IPS DF 6.9 (cell line): ENCODE data around the gene SLC2A9.

Experiments
- DNase-seq: peaks from one replicate; pipeline ENCODE4 v3.0.0-alpha.2; 2013; ENCODE audit warnings: low read depth, low spot score
- H3K27ac ChIP-seq: one replicate; pipeline ENCODE4 v1.5.1; 2013; ENCODE audit warnings: low read length, control low read depth
- H3K27me3 ChIP-seq: 2 replicates; pipeline ENCODE4 v1.6.1; 2013; ENCODE audit warnings: mild to moderate bottlenecking, low read length; ENCODE audit not compliant: control insufficient read depth, insufficient read depth
- H3K36me3 ChIP-seq: 2 replicates; pipeline ENCODE4 v1.6.1; 2013; ENCODE audit warnings: low read length; ENCODE audit not compliant: control insufficient read depth, insufficient read depth
- H3K4me1 ChIP-seq: 2 replicates; pipeline ENCODE4 v1.6.1; 2013; ENCODE audit warnings: low read length; ENCODE audit not compliant: control insufficient read depth, insufficient read depth
- H3K4me3 ChIP-seq: 2 replicates; pipeline ENCODE4 v1.5.1; 2013; ENCODE audit warnings: mild to moderate bottlenecking, low read length
- H3K9me3 ChIP-seq: 2 replicates; pipeline ENCODE4 v1.6.1; 2013; ENCODE audit warnings: low read length, inconsistent platforms; ENCODE audit not compliant: control insufficient read depth, insufficient read depth
- WGBS: extraction: QIAGEN DNeasy Blood & Tissue Kit; methylation state at CpG from one replicate; pipeline ENCODE4 v1.1.7; 2013; ENCODE audit warnings: mixed read lengths, missing lambda C conversion rate; ENCODE audit not compliant: insufficient read length, insufficient coverage; 5-methylcytosine and 5-hydroxymethylcytosine counted together

Gene SLC2A9

GRCh38 chr4:9927341-9928007 lies 93.8 kb downstream of the SLC2A9 start:
- no peak overlapping the region for H3K27ac ChIP-seq
- H3K9me3 ChIP-seq, result no peaks in the 10 kb centered on the region
- no peak for DNase-seq
- no peaks in the 10 kb centered on the region for H3K4me1 ChIP-seq
- H3K4me3 ChIP-seq, result no peak overlapping the region
- no CpG with 5 or more reads among the region's 10 CpGs for WGBS
- H3K27me3 ChIP-seq, result no peaks in the 10 kb centered on the region
- no peaks in the 10 kb centered on the region for H3K36me3 ChIP-seq

- Histone ChIP-seq H3K27ac (no peak overlapping the region), H3K9me3 (no peaks in the 10 kb centered on the region), H3K4me3 (no peak overlapping the region), H3K36me3 (no peaks in the 10 kb centered on the region), H3K27me3 (no peaks in the 10 kb centered on the region), H3K4me1 (no peaks in the 10 kb centered on the region)
- no CpG with 5 or more reads among the region's 3 CpGs for WGBS
- no peak for DNase-seq
These were observed 94.7 kb downstream of the SLC2A9 start for GRCh38 chr4:9926586-9926985.

GRCh38 chr4:9925750-9926439 lies 95.4 kb downstream of the SLC2A9 start:
- WGBS, result no CpG with 5 or more reads among the region's 8 CpGs
- no peaks in the 10 kb centered on the region for H3K9me3 ChIP-seq
- no peak overlapping the region for H3K4me3 ChIP-seq
- no peak overlapping the region for H3K27ac ChIP-seq
- DNase-seq, result no peak
- H3K27me3 ChIP-seq, result no peaks in the 10 kb centered on the region
- no peaks in the 10 kb centered on the region for H3K36me3 ChIP-seq
- H3K4me1 ChIP-seq, result no peaks in the 10 kb centered on the region

GRCh38 chr4:9924750-9925149 lies 96.5 kb downstream of the SLC2A9 start:
- DNase-seq, result no peak

GRCh38 chr4:9923195-9923812 lies 98.0 kb downstream of the SLC2A9 start:
- Histone ChIP-seq H3K4me1 (0 out of 2 replicates have a peak, but pooled peaks cover 1% of the 10 kb centered on the region), H3K4me3 (no peak overlapping the region), H3K9me3 (no peaks in the 10 kb centered on the region), H3K27me3 (no peaks in the 10 kb centered on the region), H3K36me3 (no peaks in the 10 kb centered on the region), H3K27ac (no peak overlapping the region)
- no peak for DNase-seq
- no CpG with 5 or more reads among the region's 12 CpGs for WGBS

More at GRCh38 chr4:9924750-9925149, 96.5 kb downstream of the SLC2A9 start:
- Histone ChIP-seq H3K4me1 (no peaks in the 10 kb centered on the region), H3K27ac (no peak overlapping the region), H3K9me3 (no peaks in the 10 kb centered on the region), H3K4me3 (no peak overlapping the region), H3K27me3 (no peaks in the 10 kb centered on the region), H3K36me3 (no peaks in the 10 kb centered on the region)
- WGBS, result no CpG with 5 or more reads among the region's 4 CpGs

- Histone ChIP-seq H3K27ac (no peak overlapping the region), H3K4me3 (no peak overlapping the region), H3K4me1 (0 out of 2 replicates have a peak, but pooled peaks cover 1% of the 10 kb centered on the region), H3K27me3 (no peaks in the 10 kb centered on the region), H3K36me3 (no peaks in the 10 kb centered on the region), H3K9me3 (no peaks in the 10 kb centered on the region)
- no peak for DNase-seq
- WGBS, result no CpG with 5 or more reads among the region's 6 CpGs
These were observed 100.0 kb downstream of the SLC2A9 start for GRCh38 chr4:9921326-9921725.

- Histone ChIP-seq H3K27me3 (no peaks in the 10 kb centered on the region), H3K36me3 (no peaks in the 10 kb centered on the region), H3K9me3 (no peaks in the 10 kb centered on the region), H3K27ac (no peak overlapping the region), H3K4me3 (no peak overlapping the region), H3K4me1 (0 out of 2 replicates have a peak, but pooled peaks cover 1% of the 10 kb centered on the region)
- WGBS, result no CpG with 5 or more reads among the region's 2 CpGs
- no peak for DNase-seq
These were observed 101.3 kb downstream of the SLC2A9 start for GRCh38 chr4:9920029-9920428.

GRCh38 chr4:9919047-9919446 lies 102.2 kb downstream of the SLC2A9 start:
- Histone ChIP-seq H3K36me3 (no peaks in the 10 kb centered on the region), H3K4me1 (0 out of 2 replicates have a peak, but pooled peaks cover 1% of the 10 kb centered on the region), H3K27me3 (no peaks in the 10 kb centered on the region), H3K9me3 (no peaks in the 10 kb centered on the region), H3K27ac (no peak overlapping the region), H3K4me3 (no peak overlapping the region)
- no peak for DNase-seq
- no CpG with 5 or more reads among the region's 6 CpGs for WGBS

GRCh38 chr4:9918484-9918883 lies 102.8 kb downstream of the SLC2A9 start:
- Histone ChIP-seq H3K9me3 (no peaks in the 10 kb centered on the region), H3K4me1 (0 out of 2 replicates have a peak, but pooled peaks cover 1% of the 10 kb centered on the region), H3K27ac (no peak overlapping the region), H3K36me3 (no peaks in the 10 kb centered on the region), H3K4me3 (no peak overlapping the region), H3K27me3 (no peaks in the 10 kb centered on the region)
- DNase-seq, result no peak
- WGBS, result no CpG with 5 or more reads among the region's 4 CpGs

GRCh38 chr4:9916937-9917336 lies 104.4 kb downstream of the SLC2A9 start:
- Histone ChIP-seq H3K27ac (no peak overlapping the region), H3K4me1 (0 out of 2 replicates have a peak, but pooled peaks cover 1% of the 10 kb centered on the region), H3K9me3 (no peaks in the 10 kb centered on the region), H3K4me3 (no peak overlapping the region), H3K27me3 (peaks cover 1% of the 10 kb centered on the region; the same call in 1 of the 2 replicates), H3K36me3 (no peaks in the 10 kb centered on the region)
- no peak for DNase-seq
- WGBS, result no CpG with 5 or more reads among the region's 3 CpGs
